Measurements from ENCODE around the gene TIGD2.

GRCh38 chr4:89125901-89126782 is 14.8 kb downstream of the TIGD2 start:
- TF ChIP-seq POLR2A (IDR thresholded peaks at IDR 0.05), result no peak
- TF ChIP-seq CTCF (IDR thresholded peaks at IDR 0.05), result no peak

All from lower leg skin (tissue), 3 donors.